Gastrocnemius medialis (tissue), 4 donors: ENCODE results near the gene PARD3.

ENCODE experiments used
- POLR2A ChIP-seq, 2 donors: fragments of 450-650 bp; IDR thresholded peaks; one replicate each; pipeline ENCODE4 v1.6.1; 2017; ENCODE audit warnings: antibody characterized with exemption in 2 of 2, mild to moderate bottlenecking in 2 of 2, moderate library complexity in 2 of 2
- TF ChIP-seq, protein P1 (sequence below), 5 experiments: fragments of 450-650 bp in 3 of 5; fragments of 200-600 bp in 2 of 5; sonication (generic) in 2 of 5; IDR thresholded peaks in 4 of 5; conservative IDR thresholded peaks in 1 of 5; 1 replicate in 4 of 5; 2 replicates in 1 of 5; pipeline ENCODE4 v1.5.1; 2016 to 2019; ENCODE audit warnings: antibody characterized with exemption in 5 of 5, mild to moderate bottlenecking in 3 of 5, moderate library complexity in 3 of 5

DNA sequence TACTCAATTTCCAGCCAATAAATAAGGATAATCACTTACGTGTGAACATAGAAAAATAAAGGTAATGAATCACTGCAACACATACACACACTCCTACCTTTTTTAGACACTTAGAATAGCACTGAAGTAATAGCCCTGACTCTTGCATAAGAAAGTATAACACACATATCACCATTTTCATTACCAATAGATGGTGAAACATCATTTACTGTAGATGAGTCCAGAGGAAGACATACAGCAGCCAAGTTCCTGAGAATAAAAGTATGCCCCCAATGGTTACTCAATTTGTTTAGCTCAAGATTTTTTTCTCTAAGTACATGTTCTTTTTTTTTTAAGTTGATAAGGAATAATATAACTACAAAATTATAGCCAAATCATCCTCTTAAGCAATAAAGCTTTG is 316.3 kb downstream of the PARD3 start:
- TF ChIP-seq, protein P1, sequence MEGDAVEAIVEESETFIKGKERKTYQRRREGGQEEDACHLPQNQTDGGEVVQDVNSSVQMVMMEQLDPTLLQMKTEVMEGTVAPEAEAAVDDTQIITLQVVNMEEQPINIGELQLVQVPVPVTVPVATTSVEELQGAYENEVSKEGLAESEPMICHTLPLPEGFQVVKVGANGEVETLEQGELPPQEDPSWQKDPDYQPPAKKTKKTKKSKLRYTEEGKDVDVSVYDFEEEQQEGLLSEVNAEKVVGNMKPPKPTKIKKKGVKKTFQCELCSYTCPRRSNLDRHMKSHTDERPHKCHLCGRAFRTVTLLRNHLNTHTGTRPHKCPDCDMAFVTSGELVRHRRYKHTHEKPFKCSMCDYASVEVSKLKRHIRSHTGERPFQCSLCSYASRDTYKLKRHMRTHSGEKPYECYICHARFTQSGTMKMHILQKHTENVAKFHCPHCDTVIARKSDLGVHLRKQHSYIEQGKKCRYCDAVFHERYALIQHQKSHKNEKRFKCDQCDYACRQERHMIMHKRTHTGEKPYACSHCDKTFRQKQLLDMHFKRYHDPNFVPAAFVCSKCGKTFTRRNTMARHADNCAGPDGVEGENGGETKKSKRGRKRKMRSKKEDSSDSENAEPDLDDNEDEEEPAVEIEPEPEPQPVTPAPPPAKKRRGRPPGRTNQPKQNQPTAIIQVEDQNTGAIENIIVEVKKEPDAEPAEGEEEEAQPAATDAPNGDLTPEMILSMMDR (IDR thresholded peaks at IDR 0.05 in 4 of 5, conservative IDR thresholded peaks at IDR 0.05 in 1 of 5), result no peak
- TF ChIP-seq POLR2A (IDR thresholded peaks at IDR 0.05), result no peak
